Left lobe of liver (tissue), 2 donors: ENCODE data around the gene KIF9. TPM values are rescaled to one million over a fixed set of nuclear protein-coding genes. Genes with fewer than 3 reads are reported as not detected.
A peak's percentile ranks its signal among the peaks of the same experiment; 100 is the strongest.
"Not testable (repeated sequence)": the region's sequence is repeated elsewhere in the genome, so short reads cannot be mapped to it uniquely, and the experiment has no call there.

ENCODE experiments used
- ATAC-seq: fragments of 200-7000 bp; cut with Tn5 transposase; one replicate; pipeline ENCODE4 v1.9.1; 2020; ENCODE audit warnings: mild to moderate bottlenecking, moderate library complexity
- DNase-seq: peaks from one replicate; pipeline ENCODE4 v3.0.0-alpha.2; 2020; ENCODE audit warnings: low spot score
- total RNA-seq: library from RNA; stranded (reverse); gene quantifications from one replicate; pipeline ENCODE4 v1.2.1, GENCODE V29; 2021
- donor health status: DM: no; HTN: no; CAD: no; lungs with moderate emphysema.
- donor health status: DM: no; HTN: yes; CAD: no.

The KIF9 gene, protein sequence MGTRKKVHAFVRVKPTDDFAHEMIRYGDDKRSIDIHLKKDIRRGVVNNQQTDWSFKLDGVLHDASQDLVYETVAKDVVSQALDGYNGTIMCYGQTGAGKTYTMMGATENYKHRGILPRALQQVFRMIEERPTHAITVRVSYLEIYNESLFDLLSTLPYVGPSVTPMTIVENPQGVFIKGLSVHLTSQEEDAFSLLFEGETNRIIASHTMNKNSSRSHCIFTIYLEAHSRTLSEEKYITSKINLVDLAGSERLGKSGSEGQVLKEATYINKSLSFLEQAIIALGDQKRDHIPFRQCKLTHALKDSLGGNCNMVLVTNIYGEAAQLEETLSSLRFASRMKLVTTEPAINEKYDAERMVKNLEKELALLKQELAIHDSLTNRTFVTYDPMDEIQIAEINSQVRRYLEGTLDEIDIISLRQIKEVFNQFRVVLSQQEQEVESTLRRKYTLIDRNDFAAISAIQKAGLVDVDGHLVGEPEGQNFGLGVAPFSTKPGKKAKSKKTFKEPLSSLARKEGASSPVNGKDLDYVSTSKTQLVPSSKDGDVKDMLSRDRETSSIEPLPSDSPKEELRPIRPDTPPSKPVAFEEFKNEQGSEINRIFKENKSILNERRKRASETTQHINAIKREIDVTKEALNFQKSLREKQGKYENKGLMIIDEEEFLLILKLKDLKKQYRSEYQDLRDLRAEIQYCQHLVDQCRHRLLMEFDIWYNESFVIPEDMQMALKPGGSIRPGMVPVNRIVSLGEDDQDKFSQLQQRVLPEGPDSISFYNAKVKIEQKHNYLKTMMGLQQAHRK
- total RNA-seq, result 1.6 TPM

DNA sequence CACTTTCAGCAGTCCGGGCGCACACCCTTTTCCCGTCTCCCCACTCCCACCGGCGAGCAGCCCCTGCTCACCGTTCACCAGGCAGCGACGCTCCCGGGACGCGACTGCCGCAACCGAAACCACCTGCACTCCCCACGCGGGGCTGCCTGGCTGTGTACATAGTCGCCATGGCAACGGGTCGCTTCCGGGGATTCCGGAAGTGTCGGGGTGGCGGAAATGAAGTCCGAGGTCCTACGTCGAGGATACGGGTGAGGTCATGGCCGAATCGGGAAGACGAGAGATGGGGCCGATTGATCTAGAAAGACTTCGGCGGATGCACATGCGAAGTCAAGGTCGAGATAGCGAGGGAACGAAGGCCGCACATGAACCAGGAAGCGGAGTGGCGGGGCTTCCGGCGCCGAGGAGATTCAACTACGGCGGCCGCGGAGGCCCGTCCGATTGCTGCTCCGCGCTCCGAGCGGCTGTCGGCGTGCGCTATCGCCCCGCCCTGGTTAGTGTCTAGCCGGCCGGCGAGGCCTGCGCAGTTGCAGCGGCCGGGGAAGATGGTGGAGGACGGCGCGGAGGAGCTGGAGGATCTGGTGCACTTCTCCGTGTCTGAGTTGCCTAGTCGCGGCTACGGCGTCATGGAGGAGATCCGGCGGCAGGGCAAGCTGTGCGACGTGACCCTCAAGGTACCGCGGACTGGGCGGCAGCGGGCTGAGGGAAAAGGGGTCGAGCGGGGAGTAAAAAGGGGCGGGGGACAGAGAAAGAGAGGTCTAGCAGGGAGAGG lies at the start of gene KIF9, which contains the start of gene KLHL18:
TSS of gene KIF9 (minus strand) at position 376 of the 769 bp plus-strand sequence. CDS start 5,425 bp downstream, outside the sequence.
TSS of gene KLHL18 (plus strand) at position 521 of the 769 bp plus-strand sequence. CDS start at position 543, 22 bp downstream.
- DNase-seq, result peak; percentile 95
- ATAC-seq, result peak; percentile 96

DNA sequence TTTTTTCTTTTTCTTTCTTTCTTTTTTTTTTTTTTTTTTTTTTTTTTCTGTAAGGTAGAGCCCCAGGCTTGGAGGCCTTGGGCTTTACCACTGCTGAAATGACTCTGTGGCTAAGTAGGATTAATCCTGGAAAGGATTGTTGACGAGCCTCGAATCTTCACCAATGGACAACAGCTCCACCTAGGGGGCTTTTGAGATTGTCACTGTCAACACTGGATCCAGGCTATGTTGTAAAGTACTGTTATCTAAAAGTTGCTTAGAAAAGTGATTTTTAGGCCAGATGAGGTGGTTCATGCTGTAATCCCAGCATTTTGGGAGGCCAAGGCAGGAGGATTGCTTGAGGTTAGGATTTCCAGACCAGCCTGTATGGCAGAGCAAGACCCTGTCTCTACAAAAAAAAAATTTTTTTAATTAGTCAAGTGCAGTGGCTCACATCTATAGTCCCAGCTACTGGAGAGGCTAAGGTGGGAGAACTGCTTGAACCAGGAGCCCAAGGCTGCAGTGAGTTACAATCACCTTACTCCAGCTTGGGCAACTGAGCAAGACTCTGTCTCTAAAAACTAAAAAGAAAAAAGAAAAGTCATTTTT lies 41.8 kb upstream of the KIF9 start:
- peak; percentile 99 for ATAC-seq
- DNase-seq, result peak; percentile 62

DNA sequence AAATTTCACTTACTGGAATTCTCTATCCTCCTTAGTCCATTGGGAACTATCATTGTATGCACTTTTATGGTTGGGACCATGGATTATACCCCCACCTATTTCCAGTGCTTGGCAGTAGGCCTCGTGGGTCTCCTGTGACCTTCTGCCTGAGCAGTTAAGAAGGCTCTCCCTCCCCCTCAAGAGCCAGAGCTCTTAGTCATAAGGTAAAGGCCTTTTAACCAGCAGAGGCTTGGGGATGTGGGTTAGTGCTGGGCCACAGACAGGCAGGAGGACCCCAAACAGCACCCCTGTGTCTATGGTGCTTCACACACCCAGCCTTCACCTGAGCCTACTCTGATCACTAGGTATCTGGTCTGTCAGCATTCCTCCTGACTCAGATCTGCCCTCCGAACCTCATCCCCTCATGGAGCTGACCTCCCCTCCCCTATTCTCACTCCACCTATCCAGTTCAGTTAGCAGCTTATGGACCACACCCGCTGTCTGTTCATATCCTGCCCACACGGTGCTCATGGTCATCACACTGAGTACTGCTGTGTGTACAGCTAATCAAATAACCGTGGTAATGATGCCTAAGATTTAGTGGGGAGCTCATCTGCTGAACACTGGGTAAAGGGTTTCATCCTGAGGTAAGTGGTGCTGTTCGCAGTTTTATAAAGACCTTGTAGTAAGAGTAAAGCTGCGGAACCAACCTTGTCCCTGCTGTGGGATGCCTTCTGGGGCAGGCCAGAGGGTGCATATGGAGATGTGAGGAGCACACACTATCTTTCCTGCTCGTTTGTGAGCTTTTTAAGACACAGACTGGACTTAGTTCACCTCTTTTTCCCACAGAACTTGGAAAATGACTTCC lies 41.1 kb upstream of the KIF9 start:
- DNase-seq (no peak), ATAC-seq (no peak)

DNA sequence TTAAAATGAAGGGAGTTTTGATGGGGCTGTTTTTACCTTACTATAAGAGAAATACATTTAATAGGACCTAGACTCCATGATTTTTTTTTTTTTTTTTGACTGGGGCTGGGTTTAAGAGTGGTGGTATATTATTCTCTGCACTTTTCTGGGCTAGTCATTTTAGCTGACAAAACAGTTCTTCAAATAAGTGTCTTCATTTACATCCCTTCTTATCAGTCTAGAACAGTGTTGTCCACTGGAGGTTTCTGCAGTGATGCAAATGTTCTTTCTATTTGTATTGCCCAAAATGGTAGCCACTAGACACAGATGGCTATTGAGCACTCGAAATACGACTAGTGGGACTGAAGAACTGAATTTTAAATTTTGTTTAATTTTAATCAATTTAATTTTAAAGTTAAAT lies 37.4 kb upstream of the KIF9 start:
- no peak for ATAC-seq
- DNase-seq, result no peak

DNA sequence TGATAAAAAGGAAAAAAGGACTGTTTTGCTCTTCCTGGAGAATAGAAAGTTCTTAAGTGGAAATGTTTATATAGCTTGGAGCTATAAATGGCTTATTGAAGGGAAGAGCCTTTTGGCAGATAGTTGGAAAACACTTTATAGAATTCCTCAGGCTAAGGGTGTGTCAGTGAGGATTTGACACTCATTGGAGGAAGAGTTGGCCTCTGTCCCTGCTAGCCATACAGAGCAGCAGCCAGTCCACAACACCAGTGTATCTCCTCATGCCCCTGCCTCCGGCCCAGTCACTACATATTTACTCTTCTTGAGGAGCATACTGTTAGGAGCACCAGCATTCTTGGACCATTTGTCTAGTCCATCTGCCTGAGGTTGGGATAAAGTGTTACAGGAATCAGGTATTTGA lies 36.3 kb upstream of the KIF9 start:
- ATAC-seq, result no peak
- no peak for DNase-seq

DNA sequence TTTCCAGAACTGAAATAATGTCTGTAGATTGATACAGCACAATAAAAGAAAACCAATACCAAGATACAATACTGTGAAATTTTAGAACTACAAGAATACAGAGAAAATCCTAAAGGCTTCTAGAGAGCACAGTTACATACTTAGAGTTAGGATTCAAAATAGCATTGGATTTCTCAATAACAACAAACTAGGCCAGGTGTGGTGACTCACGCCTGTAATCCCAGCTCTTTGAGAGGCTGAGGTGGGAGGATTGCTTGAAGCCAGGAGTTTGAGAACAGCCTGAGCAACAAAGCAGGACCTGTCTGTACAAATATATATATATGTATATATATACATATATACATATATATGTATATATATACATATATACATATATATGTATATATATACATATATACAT lies 33.6 kb upstream of the KIF9 start:
- not testable (repeated sequence) for ATAC-seq, DNase-seq

DNA sequence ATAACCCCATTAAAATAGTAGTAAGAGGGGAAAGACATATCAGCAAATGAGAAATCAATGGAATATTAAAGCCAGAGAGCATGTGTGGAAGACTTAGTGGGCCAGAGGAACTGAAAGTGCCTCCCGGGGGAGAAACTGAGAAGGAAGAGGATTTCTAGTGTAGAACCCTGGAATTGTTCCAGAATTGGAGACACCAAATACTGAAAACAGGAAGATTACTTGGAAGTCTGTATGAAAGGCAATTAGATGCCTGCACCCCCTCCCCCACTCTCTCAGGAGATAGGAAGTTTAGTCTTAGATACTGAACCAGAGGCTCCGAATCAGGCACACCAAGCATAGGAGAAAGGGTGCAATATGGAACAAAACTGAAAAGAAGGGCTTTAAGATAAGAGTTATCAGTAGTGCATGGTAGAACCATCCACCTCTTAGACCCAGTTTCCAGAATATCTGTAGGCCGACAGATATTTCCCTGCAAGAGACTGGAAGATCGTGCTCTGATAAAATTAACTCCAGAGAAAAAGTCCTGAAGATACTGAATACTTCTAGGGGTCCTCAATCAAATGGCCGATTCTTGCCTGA lies 32.6 kb upstream of the KIF9 start:
- DNase-seq, result no peak
- ATAC-seq, result peak; percentile 53

DNA sequence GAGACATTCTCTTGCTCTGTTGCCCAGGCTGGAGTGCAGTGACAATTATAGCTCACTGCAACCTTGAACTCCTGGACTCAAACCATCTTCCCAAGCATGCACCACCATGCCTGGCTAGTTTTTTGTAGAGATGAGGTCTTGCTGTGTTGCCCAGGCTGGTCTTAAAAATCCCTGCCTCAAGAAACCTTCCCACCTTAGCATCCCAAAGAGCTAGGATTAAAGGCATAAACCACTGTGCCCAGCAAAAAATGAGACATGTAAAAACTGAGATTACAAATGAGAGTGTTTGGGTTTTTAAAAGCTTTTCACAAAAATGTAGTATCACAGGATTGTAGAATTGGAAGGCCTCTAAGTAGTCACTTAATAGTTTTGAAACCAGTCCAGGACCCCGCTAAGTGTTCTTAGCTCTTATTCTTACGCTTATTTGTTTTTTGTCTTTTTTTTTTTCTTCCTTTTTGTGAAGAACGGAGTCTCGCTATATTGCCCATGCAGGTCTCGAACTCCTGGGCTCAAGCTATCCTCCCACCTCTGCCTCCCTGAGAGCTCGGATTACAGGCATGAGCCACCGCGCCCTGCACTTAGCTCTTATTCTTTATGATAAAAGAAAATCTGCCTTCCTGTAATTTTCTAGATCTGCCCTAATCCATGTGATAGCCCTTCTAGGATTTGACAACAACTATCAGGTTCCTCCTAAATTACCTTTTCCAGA lies 31.6 kb upstream of the KIF9 start:
- DNase-seq, result no peak
- no peak for ATAC-seq

DNA sequence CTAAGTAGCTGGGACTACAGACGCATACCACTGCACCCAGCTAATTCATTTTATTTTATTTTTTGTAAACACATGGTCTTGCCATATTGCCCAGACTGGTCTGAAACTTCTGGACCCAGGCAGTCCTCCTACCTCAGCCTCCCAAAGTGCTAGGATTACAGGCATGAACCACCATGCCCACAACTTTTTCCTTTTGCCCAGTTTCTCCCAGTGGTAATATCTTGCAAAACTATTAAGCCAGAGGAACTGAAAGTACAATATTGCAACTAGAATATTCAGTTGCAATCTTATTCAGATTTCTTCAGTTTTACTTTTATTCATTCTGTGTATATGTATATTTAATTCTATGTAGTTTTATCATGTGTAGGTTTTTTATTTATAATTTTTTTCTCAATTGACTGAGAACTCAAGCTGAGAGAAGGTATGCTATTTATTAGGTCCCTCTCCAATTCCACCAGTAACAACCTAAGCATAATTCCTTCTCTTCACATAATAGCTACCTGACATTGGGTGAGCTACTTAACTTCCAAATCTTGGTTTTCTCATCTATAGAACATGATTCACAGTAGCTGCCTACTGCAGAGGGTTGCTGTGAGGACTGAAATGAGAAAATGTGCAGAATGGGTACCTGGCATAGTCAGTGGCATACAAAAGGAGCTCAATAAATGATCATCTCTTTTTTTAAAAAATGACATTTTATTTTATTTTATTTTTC lies 30.9 kb upstream of the KIF9 start:
- ATAC-seq, result no peak
- no peak for DNase-seq

DNA sequence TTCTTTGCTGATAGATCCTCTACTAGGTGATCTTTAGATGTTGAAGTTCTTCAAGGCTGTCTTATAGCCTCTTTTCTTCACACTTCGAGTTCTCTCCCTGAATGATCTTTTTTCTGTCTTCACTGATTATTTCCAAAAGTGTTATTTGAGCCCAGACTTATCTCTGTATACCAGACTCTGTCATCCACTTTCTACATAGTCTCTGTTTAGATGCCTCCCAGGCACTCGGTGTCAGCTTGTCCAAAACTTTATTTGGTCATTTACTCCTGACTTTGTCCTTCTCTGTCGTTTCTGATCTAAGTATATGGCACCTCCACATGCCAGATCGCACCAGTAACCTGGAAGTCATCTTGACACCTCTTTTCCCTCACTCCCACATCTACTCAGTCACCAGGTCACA lies 27.8 kb upstream of the KIF9 start:
- DNase-seq (no peak), ATAC-seq (no peak)

DNA sequence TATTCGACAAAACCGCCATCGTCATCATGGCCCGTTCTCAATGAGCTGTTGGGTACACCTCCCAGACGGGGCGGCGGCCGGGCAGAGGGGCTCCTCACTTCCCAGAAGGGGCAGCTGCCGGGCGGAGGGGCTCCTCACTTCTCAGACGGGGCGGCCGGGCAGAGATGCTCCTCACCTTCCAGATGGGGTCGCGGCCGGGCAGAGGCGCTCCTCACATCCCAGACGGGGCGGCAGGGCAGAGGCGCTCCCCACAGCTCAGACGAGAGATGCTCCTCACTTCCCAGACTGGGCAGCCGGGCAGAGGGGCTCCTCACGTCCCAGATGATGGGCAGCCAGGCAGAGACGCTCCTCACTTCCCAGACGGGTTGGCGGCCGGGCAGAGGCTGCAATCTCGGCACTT lies 26.6 kb upstream of the KIF9 start:
- ATAC-seq, DNase-seq: not testable (repeated sequence)

DNA sequence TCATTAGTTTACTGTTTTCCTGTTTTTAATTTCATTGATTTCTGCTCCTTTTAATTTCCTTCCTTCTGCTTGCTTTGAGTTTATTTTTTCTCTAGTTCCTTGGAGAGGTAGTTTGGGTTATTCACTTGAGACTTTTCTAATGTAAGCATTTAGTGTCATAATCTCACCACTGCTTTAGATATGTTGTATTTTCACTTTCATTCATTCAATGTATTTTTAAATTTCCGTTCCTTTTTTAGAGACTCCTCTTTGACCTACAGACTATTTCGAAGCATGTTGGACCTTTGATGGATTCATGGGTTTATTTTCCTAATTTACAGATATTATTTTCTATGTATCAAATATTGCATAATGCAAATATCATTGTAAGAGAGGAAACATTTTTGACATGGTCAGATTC lies 23.4 kb upstream of the KIF9 start:
- DNase-seq (no peak), ATAC-seq (no peak)

DNA sequence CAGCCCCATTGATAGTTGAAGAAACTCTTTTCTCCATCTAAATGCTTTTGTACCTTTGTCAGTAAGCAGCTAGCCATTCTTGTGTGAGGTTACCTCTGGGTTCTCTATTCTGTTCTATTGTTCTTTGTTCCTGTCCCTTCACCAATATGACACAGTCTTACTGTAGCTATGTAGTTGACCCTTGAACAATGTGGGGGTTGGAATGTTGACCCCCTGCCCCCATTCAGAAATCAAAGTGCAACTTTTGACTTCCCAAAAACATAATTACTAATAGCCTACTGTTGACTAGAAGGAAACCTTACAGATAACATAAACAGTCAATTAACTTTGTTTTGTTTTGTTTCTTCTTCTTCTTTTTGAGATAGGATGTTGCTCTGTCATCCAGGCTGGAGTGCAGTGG lies 18.9 kb upstream of the KIF9 start:
- ATAC-seq (no peak), DNase-seq (no peak)

DNA sequence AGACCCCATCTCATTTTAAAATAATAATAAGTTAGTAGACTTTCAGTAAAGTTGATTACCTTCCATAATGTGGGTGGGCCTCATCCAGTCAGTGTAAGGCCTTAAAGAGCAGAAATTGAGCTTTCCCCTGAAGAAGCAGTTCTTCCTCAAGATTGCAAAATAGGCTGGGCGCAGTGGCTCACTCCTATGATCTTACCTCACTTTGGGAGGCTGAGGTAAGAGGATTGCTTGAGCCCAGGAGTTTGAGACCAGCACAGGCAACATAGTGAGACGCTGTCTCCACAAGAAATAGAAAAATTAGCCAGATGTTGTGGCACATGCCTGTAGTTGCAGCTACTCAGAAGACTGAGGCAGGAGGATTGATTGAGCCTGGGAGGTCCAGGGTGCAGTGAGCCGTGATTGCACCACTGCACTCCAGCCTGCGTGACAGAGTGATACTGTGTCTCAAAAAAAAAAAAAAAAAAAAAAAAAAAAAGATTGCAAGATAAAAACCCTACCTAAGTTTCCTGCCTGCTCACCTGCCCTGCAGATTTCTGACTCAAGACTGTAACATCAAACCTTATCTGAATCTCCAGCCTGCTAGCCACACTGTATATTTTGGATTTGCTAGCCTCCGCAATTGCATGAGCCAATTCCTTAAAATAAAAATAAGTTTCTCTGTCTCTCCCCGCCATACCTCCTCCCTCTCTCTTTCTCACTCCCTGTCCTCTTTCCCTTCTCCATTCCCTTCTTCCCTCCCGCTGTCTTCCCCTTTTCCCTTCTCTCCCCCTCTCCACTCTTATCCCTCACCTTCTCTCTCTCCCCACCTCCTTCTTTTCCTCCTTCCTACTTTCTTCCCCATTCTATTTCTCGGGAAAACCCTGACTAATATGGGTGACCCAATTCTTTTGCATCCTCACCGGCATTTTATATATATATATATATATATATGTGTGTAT lies 17.1 kb upstream of the KIF9 start:
- ATAC-seq (peak; percentile 50), DNase-seq (peak; percentile 28)

DNA sequence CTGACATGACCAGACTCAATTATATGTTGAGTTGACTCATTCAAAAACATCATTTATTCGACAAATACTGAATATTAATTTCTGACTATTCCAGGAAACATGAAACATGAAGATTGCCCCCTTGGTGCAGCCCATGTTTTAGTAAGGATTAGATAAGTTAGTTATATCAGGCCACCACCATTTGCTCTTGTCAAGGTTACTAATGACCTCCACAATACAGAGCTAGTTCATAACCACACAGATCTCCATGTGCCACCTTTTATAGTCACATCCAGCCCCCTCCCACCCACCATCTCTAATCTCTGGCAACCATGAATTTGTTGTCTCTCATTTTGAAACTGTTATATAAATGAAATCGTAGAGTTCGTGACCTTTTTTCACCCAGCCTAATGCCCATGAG lies 15.8 kb upstream of the KIF9 start:
- DNase-seq (no peak), ATAC-seq (no peak)

DNA sequence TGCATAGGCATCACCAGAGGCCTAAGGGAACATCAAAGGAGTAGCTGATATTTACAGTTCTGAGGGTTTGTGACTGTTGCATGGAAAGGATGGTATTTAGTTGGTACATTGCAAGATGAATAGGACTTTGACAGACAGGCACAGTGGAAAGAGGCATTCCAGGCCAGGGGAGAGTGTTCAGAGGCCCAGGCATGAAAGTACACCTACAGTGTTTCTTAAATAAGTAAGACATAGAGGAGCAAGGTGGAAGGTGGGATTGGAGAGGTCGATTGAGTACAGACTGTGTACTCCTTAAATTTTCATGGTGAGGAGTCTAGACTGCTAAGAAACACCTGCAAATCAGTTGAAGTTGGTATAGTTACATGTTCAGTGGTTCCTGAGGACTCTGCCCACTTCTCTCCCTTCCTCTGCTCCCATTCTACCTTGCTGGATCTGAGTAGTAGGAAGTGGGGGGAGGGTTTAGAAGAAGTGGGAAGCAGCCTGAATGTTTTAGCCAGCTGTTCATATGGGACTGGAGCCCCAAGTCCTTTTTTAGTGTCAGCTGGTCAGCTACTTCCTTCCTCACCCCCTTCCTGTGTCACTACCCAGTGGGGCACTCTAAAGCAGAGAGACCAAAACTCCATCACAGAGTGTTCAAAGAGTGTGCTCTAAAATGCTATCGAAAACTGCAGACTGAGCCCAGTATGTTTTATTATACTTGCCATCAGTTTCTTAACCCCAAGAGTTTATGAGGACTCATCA lies 14.1 kb upstream of the KIF9 start:
- peak; percentile 31 for ATAC-seq
- DNase-seq, result peak; percentile 21
